Measurements from ENCODE around the gene SLC8A3.

DNA sequence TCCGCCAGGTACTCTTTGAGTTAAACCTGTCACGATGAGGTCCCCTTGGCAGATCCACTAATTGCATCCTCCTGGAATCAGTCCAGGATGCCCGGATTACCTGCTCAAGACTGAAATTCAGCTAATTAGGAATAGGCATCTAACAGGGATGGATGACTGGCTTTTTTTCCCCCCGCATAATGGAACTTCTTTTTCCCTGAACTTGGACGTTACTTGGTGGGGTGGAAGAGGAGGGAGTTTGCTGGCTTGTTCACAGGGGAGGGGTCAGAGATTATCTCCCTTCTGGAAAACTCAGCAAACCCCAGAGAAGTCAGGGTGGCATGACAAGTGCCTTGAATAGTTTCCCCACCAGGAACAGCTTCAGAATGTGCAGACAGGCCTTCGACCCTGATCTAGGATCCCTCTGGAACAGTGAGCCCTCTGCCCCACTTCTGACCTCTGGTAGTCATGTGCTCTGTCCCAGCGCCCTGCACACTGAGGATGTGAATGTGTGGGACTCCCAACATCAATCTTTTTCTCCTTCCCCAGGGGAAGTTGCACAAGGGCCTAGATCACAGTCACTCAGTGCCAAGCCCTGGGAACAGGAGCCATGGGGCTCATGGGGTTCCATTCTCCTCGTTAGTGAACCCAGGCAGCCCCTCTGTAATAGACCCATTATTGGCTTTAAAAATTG, 167.1 kb downstream of the SLC8A3 start:
- TF ChIP-seq, protein P1, sequence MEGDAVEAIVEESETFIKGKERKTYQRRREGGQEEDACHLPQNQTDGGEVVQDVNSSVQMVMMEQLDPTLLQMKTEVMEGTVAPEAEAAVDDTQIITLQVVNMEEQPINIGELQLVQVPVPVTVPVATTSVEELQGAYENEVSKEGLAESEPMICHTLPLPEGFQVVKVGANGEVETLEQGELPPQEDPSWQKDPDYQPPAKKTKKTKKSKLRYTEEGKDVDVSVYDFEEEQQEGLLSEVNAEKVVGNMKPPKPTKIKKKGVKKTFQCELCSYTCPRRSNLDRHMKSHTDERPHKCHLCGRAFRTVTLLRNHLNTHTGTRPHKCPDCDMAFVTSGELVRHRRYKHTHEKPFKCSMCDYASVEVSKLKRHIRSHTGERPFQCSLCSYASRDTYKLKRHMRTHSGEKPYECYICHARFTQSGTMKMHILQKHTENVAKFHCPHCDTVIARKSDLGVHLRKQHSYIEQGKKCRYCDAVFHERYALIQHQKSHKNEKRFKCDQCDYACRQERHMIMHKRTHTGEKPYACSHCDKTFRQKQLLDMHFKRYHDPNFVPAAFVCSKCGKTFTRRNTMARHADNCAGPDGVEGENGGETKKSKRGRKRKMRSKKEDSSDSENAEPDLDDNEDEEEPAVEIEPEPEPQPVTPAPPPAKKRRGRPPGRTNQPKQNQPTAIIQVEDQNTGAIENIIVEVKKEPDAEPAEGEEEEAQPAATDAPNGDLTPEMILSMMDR (IDR thresholded peaks at IDR 0.05) = no peak
- TF ChIP-seq POLR2A (IDR thresholded peaks at IDR 0.05) = no peak
